ENCODE measurements around the gene C1orf159.

The C1orf159 gene

GRCh38 chr1:1162597-1163537 lies 47.0 kb upstream of the C1orf159 start:
- Histone ChIP-seq H3K36me3 (no peaks in the 10 kb centered on the region), H3K27me3 (ENCODE audit: insufficient read depth, low read depth, severe bottlenecking) (no peaks in the 10 kb centered on the region), H3K27ac (no peak overlapping the region), H3K9me3 (ENCODE audit: severe bottlenecking) (no peaks in the 10 kb centered on the region), H3K4me3 (ENCODE audit: low read depth, low read length) (no peak overlapping the region)
- DNase-seq = no peak
- TF ChIP-seq, protein P1, sequence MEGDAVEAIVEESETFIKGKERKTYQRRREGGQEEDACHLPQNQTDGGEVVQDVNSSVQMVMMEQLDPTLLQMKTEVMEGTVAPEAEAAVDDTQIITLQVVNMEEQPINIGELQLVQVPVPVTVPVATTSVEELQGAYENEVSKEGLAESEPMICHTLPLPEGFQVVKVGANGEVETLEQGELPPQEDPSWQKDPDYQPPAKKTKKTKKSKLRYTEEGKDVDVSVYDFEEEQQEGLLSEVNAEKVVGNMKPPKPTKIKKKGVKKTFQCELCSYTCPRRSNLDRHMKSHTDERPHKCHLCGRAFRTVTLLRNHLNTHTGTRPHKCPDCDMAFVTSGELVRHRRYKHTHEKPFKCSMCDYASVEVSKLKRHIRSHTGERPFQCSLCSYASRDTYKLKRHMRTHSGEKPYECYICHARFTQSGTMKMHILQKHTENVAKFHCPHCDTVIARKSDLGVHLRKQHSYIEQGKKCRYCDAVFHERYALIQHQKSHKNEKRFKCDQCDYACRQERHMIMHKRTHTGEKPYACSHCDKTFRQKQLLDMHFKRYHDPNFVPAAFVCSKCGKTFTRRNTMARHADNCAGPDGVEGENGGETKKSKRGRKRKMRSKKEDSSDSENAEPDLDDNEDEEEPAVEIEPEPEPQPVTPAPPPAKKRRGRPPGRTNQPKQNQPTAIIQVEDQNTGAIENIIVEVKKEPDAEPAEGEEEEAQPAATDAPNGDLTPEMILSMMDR (IDR thresholded peaks at IDR 0.05; ENCODE audit: low read depth, low read length) = no peak

GRCh38 chr1:1161683-1162079 lies 45.8 kb upstream of the C1orf159 start:
- Histone ChIP-seq H3K36me3 (no peaks in the 10 kb centered on the region), H3K27ac (no peak overlapping the region), H3K9me3 (ENCODE audit: severe bottlenecking) (no peaks in the 10 kb centered on the region), H3K4me3 (ENCODE audit: low read depth, low read length) (no peak overlapping the region), H3K27me3 (ENCODE audit: insufficient read depth, low read depth, severe bottlenecking) (no peaks in the 10 kb centered on the region)
- DNase-seq = no peak
- TF ChIP-seq, protein P1 (IDR thresholded peaks at IDR 0.05; ENCODE audit: low read depth, low read length) = no peak

- TF ChIP-seq, protein P1 (IDR thresholded peaks at IDR 0.05; ENCODE audit: low read depth, low read length) = no peak
- no peaks in the 10 kb centered on the region for H3K9me3 ChIP-seq (ENCODE audit: severe bottlenecking)
- DNase-seq = no peak
- H3K4me3 ChIP-seq (ENCODE audit: low read depth, low read length) = no peak overlapping the region
- no peak overlapping the region for H3K27ac ChIP-seq
- no peaks in the 10 kb centered on the region for H3K36me3 ChIP-seq
- H3K27me3 ChIP-seq (ENCODE audit: insufficient read depth, low read depth, severe bottlenecking) = no peaks in the 10 kb centered on the region
These were observed 45.3 kb upstream of the C1orf159 start for GRCh38 chr1:1161078-1161682.

- TF ChIP-seq, protein P1 (IDR thresholded peaks at IDR 0.05; ENCODE audit: low read depth, low read length) = no peak
- no peak for DNase-seq
- no peak overlapping the region for H3K27ac ChIP-seq
These were observed 44.5 kb upstream of the C1orf159 start for GRCh38 chr1:1160281-1160930.

DNA sequence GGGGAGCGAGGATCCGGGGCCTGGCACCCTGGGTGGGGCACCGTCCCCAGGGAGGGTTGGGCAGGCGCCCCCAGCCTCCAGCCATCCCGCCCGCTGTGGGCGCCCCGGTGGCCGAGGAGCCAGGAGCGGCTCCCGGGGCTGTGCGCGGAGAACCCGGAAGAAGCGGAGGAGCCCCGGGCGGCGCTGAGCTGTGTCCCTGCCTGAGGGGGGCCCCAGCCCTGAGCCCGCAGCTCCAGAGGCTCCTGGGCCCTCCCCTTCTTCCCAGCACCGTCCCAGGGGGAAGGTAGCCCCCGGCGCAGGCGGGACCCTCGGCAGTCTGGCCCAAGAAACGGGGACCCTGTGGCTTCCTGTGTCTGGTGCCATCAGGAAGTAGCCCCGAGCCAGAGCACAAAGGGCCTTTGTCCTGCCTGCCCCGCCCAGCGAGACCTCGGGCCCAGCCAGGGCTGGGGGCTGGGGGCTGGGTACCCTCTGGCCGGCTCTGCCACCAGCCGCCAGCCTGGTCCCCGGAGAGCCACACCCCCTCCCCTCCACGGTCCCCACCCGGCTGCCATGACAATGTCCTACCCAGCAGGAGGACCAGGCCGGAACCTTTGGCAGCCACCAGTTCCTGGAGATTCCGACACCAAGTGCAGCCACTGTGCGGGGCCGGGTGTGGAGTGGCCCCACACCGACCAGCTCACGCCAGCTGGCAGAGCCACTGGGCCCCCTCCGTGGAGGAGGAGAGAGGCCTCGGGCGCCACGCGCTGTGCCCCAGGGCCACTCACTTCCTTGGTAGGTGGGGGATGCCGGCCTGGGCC lies 42.2 kb upstream of the C1orf159 start:
- Histone ChIP-seq H3K36me3 (no peaks in the 10 kb centered on the region), H3K27me3 (ENCODE audit: insufficient read depth, low read depth, severe bottlenecking) (no peaks in the 10 kb centered on the region), H3K27ac (no peak overlapping the region), H3K4me3 (ENCODE audit: low read depth, low read length) (no peak overlapping the region), H3K9me3 (ENCODE audit: severe bottlenecking) (peaks cover 8% of the 10 kb centered on the region)
- TF ChIP-seq, protein P1 (IDR thresholded peaks at IDR 0.05; ENCODE audit: low read depth, low read length) = no peak
- DNase-seq = no peak

More at GRCh38 chr1:1160281-1160930, 44.5 kb upstream of the C1orf159 start:
- no peaks in the 10 kb centered on the region for H3K27me3 ChIP-seq (ENCODE audit: insufficient read depth, low read depth, severe bottlenecking)
- H3K36me3 ChIP-seq = no peaks in the 10 kb centered on the region
- no peaks in the 10 kb centered on the region for H3K9me3 ChIP-seq (ENCODE audit: severe bottlenecking)
- H3K4me3 ChIP-seq (ENCODE audit: low read depth, low read length) = no peak overlapping the region
